Endothelial cell of hepatic sinusoid (primary cell): Measurements from ENCODE around the gene LAMA3.

Experiments
- in situ Hi-C: cut with HindIII; loops from 2 replicates; pipeline ENCODE4 v1.10.0; 2017; ENCODE audit warnings: low sequenced_read_pairs

Gene LAMA3

GRCh38 chr18:23689031-23689615 is at the start of gene LAMA3:
TSS of gene LAMA3 (plus strand) at chr18:23689453. CDS start at chr18:23689684, 231 bp downstream.
- in situ Hi-C loops, result no loop called here

- in situ Hi-C loops, result no loop called here
These were observed 49.2 kb upstream of the LAMA3 start for GRCh38 chr18:23640052-23640451.

- in situ Hi-C loops, result no loop called here
These were observed 48.0 kb upstream of the LAMA3 start for GRCh38 chr18:23641143-23641720.

- in situ Hi-C loops, result no loop called here
These were observed 47.2 kb upstream of the LAMA3 start for GRCh38 chr18:23641937-23642666.

- in situ Hi-C loops, result no loop called here
These were observed 45.3 kb upstream of the LAMA3 start for GRCh38 chr18:23643815-23644490.

- in situ Hi-C loops, result no loop called here
These were observed 43.6 kb upstream of the LAMA3 start for GRCh38 chr18:23645568-23646175.

GRCh38 chr18:23646282-23646681 is 43.0 kb upstream of the LAMA3 start:
- in situ Hi-C loops, result no loop called here

- in situ Hi-C loops, result no loop called here
These were observed 40.8 kb upstream of the LAMA3 start for GRCh38 chr18:23648456-23648855.

- in situ Hi-C loops, result no loop called here
These were observed 40.2 kb upstream of the LAMA3 start for GRCh38 chr18:23648940-23649607.

- in situ Hi-C loops, result no loop called here
These were observed 38.0 kb upstream of the LAMA3 start for GRCh38 chr18:23650968-23651927.

- in situ Hi-C loops, result no loop called here
These were observed 37.0 kb upstream of the LAMA3 start for GRCh38 chr18:23652232-23652631.

GRCh38 chr18:23658285-23658684 is 31.0 kb upstream of the LAMA3 start:
- in situ Hi-C loops, result no loop called here

GRCh38 chr18:23661735-23662308 is 27.4 kb upstream of the LAMA3 start:
- in situ Hi-C loops, result loop anchor here (5.0 kb wide), 1 partner anchor 100 kb away; no protein-coding TSS in a partner anchor

- in situ Hi-C loops, result loop anchor here (5.0 kb wide), 1 partner anchor 100 kb away; no protein-coding TSS in a partner anchor
These were observed 26.7 kb upstream of the LAMA3 start, which contains the start of gene ANKRD29 for GRCh38 chr18:23662309-23663263. TSS of gene ANKRD29 (minus strand) at chr18:23662911. CDS start at chr18:23662730, 181 bp downstream.

GRCh38 chr18:23664674-23665073 is 24.6 kb upstream of the LAMA3 start:
- in situ Hi-C loops, result loop anchor here (5.0 kb wide), 1 partner anchor 98 kb away; no protein-coding TSS in a partner anchor

- in situ Hi-C loops, result no loop called here
These were observed 22.1 kb upstream of the LAMA3 start for GRCh38 chr18:23667114-23667513.

GRCh38 chr18:23668731-23669130 is 20.5 kb upstream of the LAMA3 start:
- in situ Hi-C loops, result no loop called here
